Erythroblast (primary cell): ENCODE measurements around the gene HK3.

Source experiments
- GATA1 ChIP-seq: IDR thresholded peaks from 2 replicates; pipeline ENCODE4 v1.6.1; 2011; ENCODE audit warnings: low read depth, mild to moderate bottlenecking, control low read depth, low read length, moderate library complexity
- POLR2A ChIP-seq: IDR thresholded peaks from 2 replicates; pipeline ENCODE4 v1.6.1; 2011; ENCODE audit warnings: mild to moderate bottlenecking, low read length

DNA sequence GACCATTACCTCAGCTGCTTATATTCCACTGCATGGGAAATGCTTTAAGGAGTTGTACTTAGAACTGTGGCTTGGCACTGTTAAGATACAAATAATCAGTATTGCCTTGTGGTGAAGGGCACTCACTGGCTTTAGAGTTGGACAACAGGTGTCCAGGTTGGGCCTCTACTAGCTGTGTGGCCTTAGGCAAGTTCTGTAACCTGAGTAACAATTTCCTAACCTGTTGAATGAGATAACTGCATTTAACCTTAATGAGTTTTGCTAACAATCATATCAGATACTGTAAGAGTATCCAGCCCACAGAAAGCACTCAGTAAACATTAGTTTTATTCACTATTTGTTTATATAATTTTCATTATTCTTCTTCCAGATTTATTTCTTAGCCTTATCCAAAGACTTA, 17.2 kb upstream of the HK3 start:
- TF ChIP-seq POLR2A (no peak), GATA1 (no peak)
